SU-DHL-6 (cell line): Measurements from ENCODE around the gene DYSF.

Experiments used
- EZH2phosphoT487 ChIP-seq: fragments of 200-600 bp; sonication (generic), shearing (Covaris generic); conservative IDR thresholded peaks from 2 replicates; pipeline ENCODE4 v1.6.1; 2018; ENCODE audit warnings: mild to moderate bottlenecking, antibody characterized with exemption, low read length, moderate library complexity, mixed read lengths
- TF ChIP-seq, protein P1 (sequence below): fragments of 200-600 bp; sonication (generic); IDR thresholded peaks from one replicate; pipeline ENCODE4 v1.5.1; 2017; ENCODE audit warnings: antibody characterized with exemption, mild to moderate bottlenecking, low read length, moderate library complexity; ENCODE audit not compliant: insufficient read depth, poor library complexity, severe bottlenecking

DNA sequence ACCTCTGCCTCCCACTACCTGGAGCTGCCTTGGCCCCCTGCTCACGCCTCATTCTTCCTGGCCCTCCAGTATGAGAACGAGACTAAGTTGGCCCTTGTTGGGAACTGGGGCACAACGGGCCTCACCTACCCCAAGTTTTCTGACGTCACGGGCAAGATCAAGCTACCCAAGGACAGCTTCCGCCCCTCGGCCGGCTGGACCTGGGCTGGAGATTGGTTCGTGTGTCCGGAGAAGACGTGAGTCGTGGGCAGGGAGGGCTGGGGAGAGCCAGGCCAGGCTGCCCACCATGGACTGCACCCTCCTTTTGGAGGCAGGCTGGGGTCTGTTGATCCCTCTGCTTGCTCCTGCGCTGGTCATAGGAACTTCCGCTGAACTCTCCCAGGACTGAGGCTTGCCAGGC is 114.7 kb downstream of the DYSF start:
- no peak for TF ChIP-seq EZH2phosphoT487
- TF ChIP-seq, protein P1, sequence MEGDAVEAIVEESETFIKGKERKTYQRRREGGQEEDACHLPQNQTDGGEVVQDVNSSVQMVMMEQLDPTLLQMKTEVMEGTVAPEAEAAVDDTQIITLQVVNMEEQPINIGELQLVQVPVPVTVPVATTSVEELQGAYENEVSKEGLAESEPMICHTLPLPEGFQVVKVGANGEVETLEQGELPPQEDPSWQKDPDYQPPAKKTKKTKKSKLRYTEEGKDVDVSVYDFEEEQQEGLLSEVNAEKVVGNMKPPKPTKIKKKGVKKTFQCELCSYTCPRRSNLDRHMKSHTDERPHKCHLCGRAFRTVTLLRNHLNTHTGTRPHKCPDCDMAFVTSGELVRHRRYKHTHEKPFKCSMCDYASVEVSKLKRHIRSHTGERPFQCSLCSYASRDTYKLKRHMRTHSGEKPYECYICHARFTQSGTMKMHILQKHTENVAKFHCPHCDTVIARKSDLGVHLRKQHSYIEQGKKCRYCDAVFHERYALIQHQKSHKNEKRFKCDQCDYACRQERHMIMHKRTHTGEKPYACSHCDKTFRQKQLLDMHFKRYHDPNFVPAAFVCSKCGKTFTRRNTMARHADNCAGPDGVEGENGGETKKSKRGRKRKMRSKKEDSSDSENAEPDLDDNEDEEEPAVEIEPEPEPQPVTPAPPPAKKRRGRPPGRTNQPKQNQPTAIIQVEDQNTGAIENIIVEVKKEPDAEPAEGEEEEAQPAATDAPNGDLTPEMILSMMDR: no peak
